GM19328 (cell line): Measurements from ENCODE around the gene C2orf81.
A peak's percentile ranks its signal among the peaks of the same experiment; 100 is the strongest.
"Not testable (repeated sequence)": the region's sequence is repeated elsewhere in the genome, so short reads cannot be mapped to it uniquely, and the experiment has no call there.

Source experiments
- ATAC-seq: cut with Tn5 transposase; IDR thresholded peaks from one replicate; pipeline ENCODE4 v1.9.1; 2021; ENCODE audit warnings: mild to moderate bottlenecking, moderate library complexity; ENCODE audit not compliant: unreplicated experiment

The C2orf81 gene

GRCh38 chr2:74442483-74443297, 21.3 kb upstream of the C2orf81 start:
- ATAC-seq = not testable (repeated sequence)

- no peak for ATAC-seq
Observed at GRCh38 chr2:74441690-74442482, 20.5 kb upstream of the C2orf81 start, which contains the start of gene RTKN. Gene RTKN (minus strand): TSS chr2:74441937. CDS start chr2:74441816, 121 bp downstream.

- ATAC-seq = no peak
Observed at GRCh38 chr2:74441170-74441689, 19.8 kb upstream of the C2orf81 start.

GRCh38 chr2:74440378-74441169, 19.2 kb upstream of the C2orf81 start:
- ATAC-seq = peak; percentile 83

DNA sequence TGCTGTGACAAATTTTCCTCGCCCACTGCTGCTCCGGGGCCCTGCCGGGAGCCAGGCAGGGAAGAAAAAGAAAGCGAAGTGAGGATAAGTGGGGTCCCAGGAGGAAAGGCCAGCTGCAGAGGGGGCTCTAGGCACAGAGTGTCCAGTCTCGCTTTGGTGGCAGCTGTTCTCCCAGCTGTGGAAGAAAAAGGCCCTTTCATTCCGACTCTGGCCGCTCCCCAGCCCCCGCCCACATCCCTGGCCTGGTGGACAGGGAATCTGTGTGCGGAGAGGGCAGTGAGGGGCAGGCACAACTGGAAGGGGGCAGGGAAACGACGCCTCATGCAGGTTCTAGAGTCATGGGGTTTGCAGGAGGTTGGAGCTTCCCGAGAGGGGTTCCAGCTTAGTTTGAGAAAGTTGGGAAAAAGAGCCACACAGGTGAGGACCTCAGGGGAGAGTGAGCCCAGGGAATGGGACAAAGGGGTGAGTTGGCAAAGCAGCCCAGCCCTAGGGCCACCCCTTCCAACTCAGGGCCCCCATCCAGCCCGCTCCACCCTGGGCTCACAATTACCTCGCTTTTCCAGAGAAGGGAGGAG, 18.5 kb upstream of the C2orf81 start:
- no peak for ATAC-seq

DNA sequence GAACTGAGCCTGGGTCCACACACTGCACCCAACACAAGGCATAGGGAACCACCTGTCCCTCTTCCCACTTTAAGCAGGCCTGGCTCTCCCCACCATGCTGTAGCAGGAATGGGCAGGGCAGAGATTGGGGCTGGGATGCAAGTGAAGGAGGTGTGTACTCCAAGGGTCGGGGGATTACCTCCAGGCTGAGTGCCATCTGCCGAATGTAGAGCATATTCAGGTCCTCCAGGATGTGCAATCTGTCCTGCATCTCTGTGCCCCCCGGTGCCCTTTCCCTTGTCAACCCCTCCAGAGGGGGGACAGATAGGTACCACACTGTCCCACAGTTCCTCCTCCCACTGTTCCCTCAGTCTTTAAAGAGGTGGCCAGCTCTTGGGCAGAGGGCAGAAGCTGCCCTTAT, 18.0 kb upstream of the C2orf81 start:
- ATAC-seq = no peak

DNA sequence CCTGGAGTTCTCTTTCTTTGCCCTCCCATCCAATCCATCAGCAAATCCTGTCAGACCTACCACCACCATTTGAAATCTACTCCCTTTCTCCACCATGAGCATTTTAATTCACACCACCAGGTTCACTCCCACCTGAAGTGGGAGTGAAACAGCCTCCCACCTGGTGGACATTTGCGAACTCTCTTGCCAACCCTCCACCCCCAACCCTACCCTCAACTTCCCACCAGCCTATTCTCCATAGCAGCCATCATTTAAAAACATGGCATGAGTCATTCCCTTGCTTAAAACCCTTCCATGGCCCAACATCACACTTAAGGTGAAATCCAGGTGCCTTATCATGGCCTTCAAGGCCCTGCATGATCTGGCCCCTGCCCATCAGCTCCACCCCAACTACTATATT, 16.8 kb upstream of the C2orf81 start:
- no peak for ATAC-seq

DNA sequence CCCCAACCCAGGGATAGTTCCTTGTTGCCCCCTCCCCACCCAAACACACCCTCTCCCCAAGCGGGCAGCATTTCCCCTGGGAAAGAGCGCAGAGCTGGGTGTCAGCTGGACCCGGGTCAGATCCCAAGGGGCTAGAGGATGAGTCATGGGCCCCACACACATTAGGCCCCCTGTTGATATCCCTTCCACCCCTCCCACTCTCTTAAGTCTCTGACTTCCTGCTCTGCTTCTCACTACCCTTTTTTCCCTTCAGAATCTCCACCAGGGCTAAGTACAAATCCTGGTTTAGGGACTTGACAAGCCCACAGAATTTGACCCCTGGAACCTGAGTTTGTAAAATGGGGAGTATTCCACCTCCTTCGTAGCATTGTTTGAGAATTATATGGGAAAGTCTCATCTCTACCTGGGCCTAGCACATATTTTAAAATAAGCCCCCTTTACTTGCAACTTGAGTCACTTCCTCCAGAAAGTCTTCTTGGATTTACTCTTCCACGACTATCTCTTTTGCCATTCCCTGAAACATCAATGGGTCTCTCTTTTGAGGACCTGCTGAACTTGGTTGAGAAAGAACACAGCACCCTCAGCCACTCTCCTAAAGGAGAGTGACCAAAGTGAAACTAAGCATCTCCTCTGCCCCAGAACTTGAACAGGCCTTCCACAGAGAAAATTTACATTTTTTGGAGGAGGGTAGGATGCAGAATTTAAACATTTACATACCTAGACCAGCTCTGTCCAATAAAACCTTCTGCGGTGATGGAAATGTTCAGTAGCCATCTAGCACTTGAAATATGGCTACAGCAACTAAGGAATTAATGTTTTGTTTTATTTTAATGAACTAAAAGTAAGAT, 15.7 kb upstream of the C2orf81 start:
- no peak for ATAC-seq

DNA sequence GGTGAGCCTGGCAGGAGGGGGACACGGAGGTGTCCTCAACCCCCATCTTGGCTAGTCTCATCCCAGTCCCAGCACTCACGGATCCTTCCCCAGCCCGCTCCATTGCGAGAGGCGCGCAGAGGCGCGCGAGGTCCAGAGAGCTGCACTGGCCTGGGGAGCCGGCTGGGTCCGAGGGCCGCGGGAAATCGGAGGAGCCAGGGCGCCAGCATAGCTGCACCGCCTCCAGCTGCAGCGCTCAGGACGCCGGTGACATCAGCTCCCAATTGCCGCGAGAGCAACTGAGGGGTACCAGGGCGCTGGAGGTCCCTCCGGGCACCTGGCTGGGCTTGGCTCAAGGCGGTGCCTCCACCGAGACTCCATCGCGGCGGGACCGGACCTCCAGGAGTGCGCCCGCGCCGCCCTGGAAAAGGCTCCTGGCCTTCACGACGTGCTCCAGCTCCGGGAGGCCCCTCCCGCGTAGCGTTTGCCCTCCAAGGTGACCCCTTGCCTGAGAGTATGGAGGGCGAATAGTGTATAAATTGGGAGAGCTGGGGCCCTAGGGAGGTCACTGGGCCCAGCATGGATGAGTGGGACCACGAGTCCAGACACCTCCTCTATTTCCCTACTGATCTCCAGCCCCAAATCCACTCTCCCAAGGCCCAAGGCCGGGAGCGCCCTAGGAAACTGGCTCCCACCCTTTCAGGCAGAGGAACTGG, 14.8 kb upstream of the C2orf81 start:
- ATAC-seq = no peak

DNA sequence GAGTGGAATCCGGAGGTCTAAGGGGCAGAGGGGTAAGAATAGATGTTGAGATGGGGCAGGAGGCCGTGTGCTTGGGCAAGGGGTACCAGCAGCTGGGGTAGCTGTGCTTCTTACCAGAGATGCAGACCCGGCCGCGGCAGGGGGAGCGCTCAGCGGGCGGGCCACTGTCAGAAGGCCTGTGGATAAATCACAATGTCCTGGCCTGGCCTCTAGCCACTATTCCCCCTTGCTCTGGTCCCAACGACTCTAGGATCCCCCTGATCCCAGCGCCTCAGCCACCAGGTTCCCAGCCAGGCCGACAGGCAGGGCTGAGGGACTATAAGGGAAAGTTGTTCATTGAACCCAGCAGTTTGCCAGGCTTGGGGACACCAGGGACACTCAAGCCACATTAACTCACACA, 9.1 kb upstream of the C2orf81 start:
- no peak for ATAC-seq

DNA sequence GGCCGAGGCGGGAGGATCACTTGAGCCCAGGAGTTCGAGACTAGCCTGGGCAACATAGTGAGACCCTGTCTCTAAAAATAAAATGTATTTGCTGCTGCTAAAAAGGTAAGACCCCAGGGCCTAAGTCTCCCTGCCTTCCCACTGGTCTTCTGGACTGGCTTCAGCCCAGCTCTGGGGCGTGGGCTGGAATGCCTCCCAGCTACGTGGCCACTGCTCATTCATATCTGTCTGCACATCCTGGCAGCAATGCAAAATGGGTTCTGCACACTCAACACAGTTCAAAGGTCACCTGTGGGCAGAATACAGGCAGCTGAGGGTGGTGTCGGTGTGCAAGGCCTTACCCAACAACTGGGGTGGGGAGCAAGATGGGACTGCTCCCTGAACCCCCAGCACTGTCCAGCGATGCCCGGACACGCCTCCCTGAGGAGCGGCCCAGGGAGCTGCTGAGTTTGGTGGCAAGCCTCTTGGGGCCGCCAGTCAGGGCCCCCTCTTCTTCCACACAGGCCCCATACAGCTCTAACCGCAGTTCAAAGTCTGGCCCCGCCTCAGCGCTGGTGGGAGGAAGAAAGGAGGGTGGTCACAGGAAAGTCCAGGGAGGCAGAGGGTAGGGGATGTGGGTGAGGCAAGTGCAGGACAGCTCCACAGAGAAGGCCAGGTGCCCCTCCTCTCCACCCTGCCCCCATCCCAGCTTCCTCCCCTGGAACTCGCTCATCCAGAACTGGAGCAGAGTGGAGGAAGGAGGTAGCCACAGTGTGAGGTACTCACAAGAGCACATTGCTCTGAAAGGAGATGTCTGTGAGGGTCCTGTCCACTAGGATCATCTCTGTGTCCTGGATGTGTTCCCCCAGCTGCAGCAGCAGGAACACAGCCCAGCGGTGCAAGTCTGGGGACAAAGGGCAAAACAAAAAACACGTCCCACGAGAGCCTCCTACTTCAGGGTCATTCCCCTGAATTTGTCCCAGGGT, 8.3 kb upstream of the C2orf81 start:
- no peak for ATAC-seq

GRCh38 chr2:74428675-74429074, 7.3 kb upstream of the C2orf81 start:
- no peak for ATAC-seq

DNA sequence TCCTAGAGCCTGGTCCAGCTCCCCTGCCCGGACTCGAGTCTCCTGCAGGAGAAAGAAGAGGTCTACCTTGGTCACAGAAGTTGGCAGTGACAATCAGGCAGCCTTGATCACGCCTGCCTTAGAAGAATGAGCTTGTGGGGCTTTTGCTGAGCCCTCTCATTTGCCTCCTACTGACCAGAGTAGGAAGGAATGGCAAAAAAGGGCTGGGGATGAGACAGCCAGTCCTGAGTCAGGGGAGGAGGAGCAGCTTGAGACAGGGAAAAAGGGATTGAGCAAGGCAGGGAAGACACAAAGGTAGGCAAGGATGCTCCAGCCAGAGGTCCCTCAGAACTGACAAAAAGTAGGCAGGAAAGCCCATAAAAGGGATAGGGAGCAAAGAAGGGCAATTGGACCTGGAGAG, 6.1 kb upstream of the C2orf81 start:
- ATAC-seq = no peak

GRCh38 chr2:74426181-74426758, 4.9 kb upstream of the C2orf81 start:
- no peak for ATAC-seq

DNA sequence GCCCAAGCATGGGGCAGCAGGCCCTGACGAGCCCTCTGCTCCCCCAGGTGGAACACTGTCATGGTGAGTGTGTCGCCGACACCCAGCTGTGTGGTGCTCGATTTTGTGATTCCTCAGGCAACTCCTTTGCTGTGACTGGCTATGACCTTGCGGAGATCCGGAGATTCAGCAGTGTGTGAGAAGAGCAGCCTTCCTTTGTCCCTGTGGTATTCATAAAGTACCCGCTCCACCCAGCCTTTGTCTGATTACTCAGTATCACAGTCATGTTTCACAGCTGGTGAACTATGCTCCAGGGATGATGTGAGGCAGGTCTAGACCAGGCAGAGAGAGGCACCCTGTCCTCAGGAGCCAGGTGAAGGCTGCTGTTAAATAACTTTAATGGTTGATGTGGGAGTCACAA, 4.1 kb upstream of the C2orf81 start:
- no peak for ATAC-seq

GRCh38 chr2:74424995-74425406, 3.6 kb upstream of the C2orf81 start:
- no peak for ATAC-seq

DNA sequence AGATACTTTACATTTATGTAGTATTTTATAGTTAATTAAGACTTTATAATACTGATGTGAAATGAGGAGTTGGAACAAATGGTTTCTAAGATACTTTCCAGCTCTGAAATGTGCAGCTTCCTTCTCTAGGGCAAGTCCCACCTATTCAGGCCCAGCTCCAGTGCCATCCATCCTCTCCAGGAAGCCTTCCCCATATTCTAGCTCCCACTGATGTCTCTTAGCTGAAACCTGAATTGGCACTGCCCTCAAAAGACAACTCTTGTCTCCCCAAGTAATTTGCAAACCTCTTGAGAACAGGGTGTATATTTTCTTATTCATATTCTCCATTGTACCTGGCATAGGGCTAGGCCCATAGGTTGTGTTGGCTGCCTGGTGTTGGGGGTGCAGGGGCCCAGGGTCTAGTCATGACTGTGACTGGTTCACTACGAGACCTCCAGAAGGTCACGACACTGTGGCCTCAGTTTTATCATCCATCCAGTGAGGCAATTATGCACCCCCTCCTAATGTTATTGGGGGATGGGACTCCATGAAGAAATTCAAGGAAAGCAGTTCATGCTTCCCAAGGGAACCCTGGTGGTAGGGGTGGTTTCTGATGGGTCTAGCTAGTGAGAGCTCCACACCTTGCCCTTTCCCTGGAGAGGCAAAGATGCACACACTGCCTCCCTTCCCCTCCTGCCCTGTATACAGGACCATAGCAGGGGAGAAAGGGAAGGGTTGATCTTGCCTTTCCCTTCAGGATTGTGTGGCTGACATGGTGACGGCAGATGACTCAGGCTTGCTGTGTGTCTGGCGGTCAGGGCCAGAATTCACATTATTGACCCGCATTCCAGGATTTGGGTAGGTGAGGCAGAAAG, 2.9 kb upstream of the C2orf81 start:
- ATAC-seq = no peak
